Adrenal gland (tissue), 5 donors: ENCODE measurements around the gene BSCL2.

ENCODE experiments used
- POLR2A ChIP-seq, 2 donors: fragments of 450-650 bp; IDR thresholded peaks; one replicate each; pipeline ENCODE4 v1.6.1; 2017; ENCODE audit warnings: antibody characterized with exemption in 2 of 2, mild to moderate bottlenecking in 2 of 2, moderate library complexity in 1 of 2
- TF ChIP-seq, protein P1 (sequence below), 6 experiments: fragments of 450-650 bp in 4 of 6; fragments of 200-600 bp in 2 of 6; sonication (generic) in 1 of 6; IDR thresholded peaks; 1 replicate in 5 of 6; 2 replicates in 1 of 6; pipeline versions ENCODE4 v1.5.1 to v1.8.0; 2016 to 2021; ENCODE audit warnings: antibody characterized with exemption in 6 of 6, mild to moderate bottlenecking in 2 of 6, moderate library complexity in 1 of 6
- donor health status: DM: no; HTN: no; CAD: no.

DNA sequence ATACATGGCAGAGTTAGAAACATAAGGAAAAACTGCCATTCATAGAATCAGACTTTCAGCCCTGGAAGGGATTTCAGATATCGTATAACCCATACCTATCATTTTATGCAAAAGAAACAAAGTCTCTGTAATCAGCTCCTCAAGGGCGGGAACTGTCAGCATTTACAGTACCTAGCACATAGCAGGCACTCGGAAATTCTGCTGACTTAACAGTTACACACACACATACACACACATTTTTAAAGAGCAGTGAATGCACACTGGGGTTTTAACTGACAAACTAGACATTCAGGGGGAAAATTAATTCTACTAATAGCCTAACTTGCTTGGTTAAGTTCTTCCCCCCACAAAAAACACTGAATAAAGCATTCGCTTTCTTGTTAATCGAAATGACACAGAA, 9.0 kb upstream of the BSCL2 start:
- TF ChIP-seq, protein P1, sequence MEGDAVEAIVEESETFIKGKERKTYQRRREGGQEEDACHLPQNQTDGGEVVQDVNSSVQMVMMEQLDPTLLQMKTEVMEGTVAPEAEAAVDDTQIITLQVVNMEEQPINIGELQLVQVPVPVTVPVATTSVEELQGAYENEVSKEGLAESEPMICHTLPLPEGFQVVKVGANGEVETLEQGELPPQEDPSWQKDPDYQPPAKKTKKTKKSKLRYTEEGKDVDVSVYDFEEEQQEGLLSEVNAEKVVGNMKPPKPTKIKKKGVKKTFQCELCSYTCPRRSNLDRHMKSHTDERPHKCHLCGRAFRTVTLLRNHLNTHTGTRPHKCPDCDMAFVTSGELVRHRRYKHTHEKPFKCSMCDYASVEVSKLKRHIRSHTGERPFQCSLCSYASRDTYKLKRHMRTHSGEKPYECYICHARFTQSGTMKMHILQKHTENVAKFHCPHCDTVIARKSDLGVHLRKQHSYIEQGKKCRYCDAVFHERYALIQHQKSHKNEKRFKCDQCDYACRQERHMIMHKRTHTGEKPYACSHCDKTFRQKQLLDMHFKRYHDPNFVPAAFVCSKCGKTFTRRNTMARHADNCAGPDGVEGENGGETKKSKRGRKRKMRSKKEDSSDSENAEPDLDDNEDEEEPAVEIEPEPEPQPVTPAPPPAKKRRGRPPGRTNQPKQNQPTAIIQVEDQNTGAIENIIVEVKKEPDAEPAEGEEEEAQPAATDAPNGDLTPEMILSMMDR (IDR thresholded peaks at IDR 0.05), result no peak
- no peak for TF ChIP-seq POLR2A (IDR thresholded peaks at IDR 0.05)
